ENCODE results near the gene PTPRO.

The PTPRO gene

GRCh38 chr12:15344561-15344960 is 22.3 kb downstream of the PTPRO start:
- no peak for DNase-seq (ENCODE audit: extremely low read depth, low read depth)
- TF ChIP-seq CTCF (IDR thresholded peaks at IDR 0.05; ENCODE audit: low read depth, low read length, missing control alignments) = no peak
- H3K4me3 ChIP-seq (replicated peaks; ENCODE audit: low read depth, low read length) = no peak overlapping the region

DNA sequence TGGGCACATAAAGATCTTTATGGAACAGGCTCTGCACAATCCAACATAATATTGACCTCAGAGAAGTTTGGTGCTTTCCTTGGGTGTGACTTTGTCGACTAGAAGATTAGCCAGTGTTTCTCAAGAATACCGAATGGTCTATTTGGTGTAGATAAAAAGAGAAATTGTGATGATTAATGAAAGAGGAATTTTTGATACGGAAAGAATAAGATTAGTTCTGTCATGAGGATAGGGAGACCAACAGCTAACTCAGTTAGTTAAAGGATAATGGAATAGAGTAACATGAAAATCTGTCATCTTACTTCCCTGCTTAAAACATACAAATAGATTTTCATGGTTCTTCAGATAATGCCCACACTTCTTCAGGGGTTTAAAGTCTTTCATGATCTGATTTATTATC is 24.2 kb downstream of the PTPRO start:
- H3K4me3 ChIP-seq (replicated peaks; ENCODE audit: low read depth, low read length) = no peak overlapping the region
- TF ChIP-seq CTCF (IDR thresholded peaks at IDR 0.05; ENCODE audit: low read depth, low read length, missing control alignments) = no peak
- no peak for DNase-seq (ENCODE audit: extremely low read depth, low read depth)

- no peak overlapping the region for H3K4me3 ChIP-seq (replicated peaks; ENCODE audit: low read depth, low read length)
- DNase-seq (ENCODE audit: extremely low read depth, low read depth) = no peak
- no peak for TF ChIP-seq CTCF (IDR thresholded peaks at IDR 0.05; ENCODE audit: low read depth, low read length, missing control alignments)
Measured at GRCh38 chr12:15350643-15351042, 28.3 kb downstream of the PTPRO start.

- no peak for TF ChIP-seq CTCF (IDR thresholded peaks at IDR 0.05; ENCODE audit: low read depth, low read length, missing control alignments)
- DNase-seq (ENCODE audit: extremely low read depth, low read depth) = no peak
Measured at GRCh38 chr12:15355766-15356165, 33.5 kb downstream of the PTPRO start.

GRCh38 chr12:15356951-15357364 is 34.6 kb downstream of the PTPRO start:
- no peak for TF ChIP-seq CTCF (IDR thresholded peaks at IDR 0.05; ENCODE audit: low read depth, low read length, missing control alignments)
- no peak overlapping the region for H3K4me3 ChIP-seq (replicated peaks; ENCODE audit: low read depth, low read length)
- DNase-seq (ENCODE audit: extremely low read depth, low read depth) = no peak

More at GRCh38 chr12:15355766-15356165, 33.5 kb downstream of the PTPRO start:
- no peak overlapping the region for H3K4me3 ChIP-seq (replicated peaks; ENCODE audit: low read depth, low read length)

- DNase-seq (ENCODE audit: extremely low read depth, low read depth) = no peak
- TF ChIP-seq CTCF (IDR thresholded peaks at IDR 0.05; ENCODE audit: low read depth, low read length, missing control alignments) = no peak
- no peak overlapping the region for H3K4me3 ChIP-seq (replicated peaks; ENCODE audit: low read depth, low read length)
Measured at GRCh38 chr12:15364221-15365160, 42.2 kb downstream of the PTPRO start.
